T-helper 1 cell treated with Interleukin-12 subunit alpha and Interleukin-12 subunit beta and Interleukin-4 antibody, amounts not matched to agents 30 μg/mL and 1 μg/mL, for 36 hours (primary cell): ENCODE results near the gene TYMS.

ENCODE experiments used
- H3K27ac Mint-ChIP-seq: one replicate; pipeline ENCODE4 v1.8.0; 2021; ENCODE audit warnings: mild to moderate bottlenecking, mixed read lengths
- H3K27me3 Mint-ChIP-seq: one replicate; pipeline ENCODE4 v1.8.0; 2021; ENCODE audit warnings: low read depth, mixed read lengths
- H3K36me3 Mint-ChIP-seq: one replicate; pipeline ENCODE4 v1.8.0; 2021; ENCODE audit warnings: low read depth, mixed read lengths
- H3K4me1 Mint-ChIP-seq: one replicate; pipeline ENCODE4 v1.8.0; 2021; ENCODE audit warnings: low read depth, mixed read lengths
- H3K4me3 Mint-ChIP-seq: one replicate; pipeline ENCODE4 v1.8.0; 2021; ENCODE audit warnings: mild to moderate bottlenecking, moderate library complexity, mixed read lengths
- H3K9me3 Mint-ChIP-seq: one replicate; pipeline ENCODE4 v1.8.0; 2021; ENCODE audit warnings: mixed read lengths

The TYMS gene

DNA sequence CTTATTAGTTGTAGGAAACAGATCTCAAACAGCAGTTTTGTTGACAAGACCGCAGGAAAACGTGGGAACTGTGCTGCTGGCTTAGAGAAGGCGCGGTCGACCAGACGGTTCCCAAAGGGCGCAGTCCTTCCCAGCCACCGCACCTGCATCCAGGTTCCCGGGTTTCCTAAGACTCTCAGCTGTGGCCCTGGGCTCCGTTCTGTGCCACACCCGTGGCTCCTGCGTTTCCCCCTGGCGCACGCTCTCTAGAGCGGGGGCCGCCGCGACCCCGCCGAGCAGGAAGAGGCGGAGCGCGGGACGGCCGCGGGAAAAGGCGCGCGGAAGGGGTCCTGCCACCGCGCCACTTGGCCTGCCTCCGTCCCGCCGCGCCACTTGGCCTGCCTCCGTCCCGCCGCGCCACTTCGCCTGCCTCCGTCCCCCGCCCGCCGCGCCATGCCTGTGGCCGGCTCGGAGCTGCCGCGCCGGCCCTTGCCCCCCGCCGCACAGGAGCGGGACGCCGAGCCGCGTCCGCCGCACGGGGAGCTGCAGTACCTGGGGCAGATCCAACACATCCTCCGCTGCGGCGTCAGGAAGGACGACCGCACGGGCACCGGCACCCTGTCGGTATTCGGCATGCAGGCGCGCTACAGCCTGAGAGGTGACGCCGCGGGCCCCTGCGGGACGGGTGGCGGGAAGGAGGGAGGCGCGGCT, at the start of gene TYMS:
Gene TYMS (plus strand): TSS at position 343 of the 690 bp plus-strand sequence. CDS start 90 bp downstream, at position 433.
- Mint-ChIP-seq H3K4me3 (peak within 1 kb of the TSS; percentile 93), H3K27me3 (no peaks in the 10 kb centered on the region), H3K9me3 (peaks cover 3% of the 10 kb centered on the region), H3K27ac (peak within 1 kb of the TSS; percentile 92), H3K36me3 (peaks cover 36% of the 10 kb centered on the region), H3K4me1 (peaks cover 32% of the 10 kb centered on the region)

DNA sequence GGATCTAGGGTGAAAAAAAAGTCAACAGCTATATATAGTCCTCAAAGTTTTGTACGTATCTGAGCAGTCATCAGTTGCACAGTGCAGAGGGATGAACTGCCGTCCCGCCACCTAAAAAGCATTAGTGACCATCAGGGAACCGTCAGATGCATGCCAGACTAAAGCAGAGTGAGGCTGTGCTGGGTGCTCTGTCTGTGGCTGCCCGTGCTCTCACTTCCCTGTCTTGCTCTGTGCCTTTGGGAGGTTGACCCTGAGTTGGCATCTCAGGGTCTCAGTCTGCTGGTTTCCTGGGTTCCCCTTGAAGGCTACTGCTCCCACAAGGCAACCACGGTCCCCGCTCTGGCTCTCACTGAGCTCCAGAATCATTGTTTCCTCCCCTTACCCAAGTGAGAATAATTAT, 49.5 kb upstream of the TYMS start:
- Mint-ChIP-seq H3K27ac (no peak overlapping the region), H3K9me3 (no peaks in the 10 kb centered on the region), H3K4me3 (no peak overlapping the region), H3K36me3 (no peaks in the 10 kb centered on the region), H3K27me3 (peaks cover 7% of the 10 kb centered on the region), H3K4me1 (no peaks in the 10 kb centered on the region)

DNA sequence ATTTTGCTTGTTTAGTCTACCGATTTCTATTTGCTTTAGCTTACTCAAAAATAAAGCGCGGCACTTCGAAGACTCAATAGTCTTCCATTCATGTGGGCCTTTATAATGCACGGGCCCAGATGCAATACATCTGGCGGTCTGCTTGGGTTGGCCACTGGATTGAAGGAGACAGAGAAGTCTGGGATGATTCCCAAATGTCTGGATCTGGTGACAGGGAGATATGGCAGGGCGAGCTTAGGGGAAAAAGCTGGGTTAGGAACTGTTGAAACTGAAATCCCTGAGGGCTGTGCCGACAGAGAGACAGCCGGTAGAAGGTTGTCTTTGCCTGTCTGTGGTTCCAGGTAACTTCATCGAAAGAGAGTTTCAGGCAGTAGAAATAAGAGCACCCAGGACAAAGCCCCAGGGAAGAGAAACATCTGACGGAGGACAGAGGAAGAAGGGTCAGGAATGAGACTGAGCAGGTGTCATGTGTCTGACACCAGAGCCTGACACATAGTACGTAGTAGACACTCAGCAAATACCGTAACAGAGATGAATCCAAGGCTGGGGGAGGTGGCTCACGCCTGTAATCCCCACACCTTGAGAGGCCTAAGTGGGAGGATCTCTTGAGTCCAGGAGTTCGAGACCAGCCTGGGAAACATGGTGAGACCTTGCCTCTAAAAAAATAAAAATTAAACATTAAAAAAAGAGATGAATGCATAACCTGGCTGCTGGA, 47.1 kb upstream of the TYMS start:
- Mint-ChIP-seq H3K4me1 (no peaks in the 10 kb centered on the region), H3K27me3 (peaks cover 7% of the 10 kb centered on the region), H3K9me3 (no peaks in the 10 kb centered on the region), H3K27ac (no peak overlapping the region), H3K36me3 (no peaks in the 10 kb centered on the region), H3K4me3 (no peak overlapping the region)

DNA sequence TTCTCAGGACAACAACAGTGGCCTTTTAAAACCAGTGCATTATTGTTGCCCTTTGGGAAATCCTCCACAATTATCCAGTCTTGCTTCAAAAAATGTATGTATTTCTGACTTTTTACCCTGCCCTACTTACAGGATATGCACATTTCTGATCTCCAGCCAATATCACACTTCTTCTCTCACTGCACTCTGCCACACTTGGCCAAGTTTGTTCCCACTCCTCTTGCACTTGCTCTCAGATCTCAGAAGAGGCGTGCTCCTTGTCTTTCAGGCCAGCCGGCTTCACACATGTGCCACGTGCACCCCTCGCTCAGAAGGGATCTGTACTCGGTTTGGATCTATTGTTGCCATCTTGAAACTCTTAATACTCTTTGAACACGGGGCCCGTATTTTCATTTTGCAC, 45.3 kb upstream of the TYMS start:
- H3K36me3 Mint-ChIP-seq, result no peaks in the 10 kb centered on the region
- no peak overlapping the region for H3K27ac Mint-ChIP-seq
- H3K4me3 Mint-ChIP-seq, result no peak overlapping the region
- H3K27me3 Mint-ChIP-seq, result peaks cover 3% of the 10 kb centered on the region
- no peaks in the 10 kb centered on the region for H3K4me1 Mint-ChIP-seq
- no peaks in the 10 kb centered on the region for H3K9me3 Mint-ChIP-seq

DNA sequence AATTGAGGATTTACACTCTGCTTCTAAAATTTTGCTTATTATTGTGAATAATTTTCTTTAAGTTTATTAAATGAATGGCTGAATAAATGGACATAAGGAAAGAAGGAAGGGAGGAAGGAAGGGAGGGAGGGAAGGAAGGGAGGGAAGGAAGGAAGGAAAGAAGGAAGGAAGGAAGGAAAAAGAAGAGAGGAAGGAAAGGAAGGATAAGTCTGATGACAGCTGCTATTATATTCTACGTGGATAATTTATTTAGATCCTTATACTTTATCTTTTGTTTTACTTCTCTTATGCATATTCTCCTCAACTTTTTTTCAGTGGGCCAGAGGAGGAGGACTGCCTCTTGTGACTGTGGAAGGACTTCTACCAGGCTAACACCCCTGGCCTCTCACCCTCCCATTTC, 43.3 kb upstream of the TYMS start:
- Mint-ChIP-seq H3K27me3 (peaks cover 9% of the 10 kb centered on the region), H3K27ac (no peak overlapping the region), H3K4me3 (no peak overlapping the region), H3K36me3 (no peaks in the 10 kb centered on the region), H3K9me3 (no peaks in the 10 kb centered on the region), H3K4me1 (no peaks in the 10 kb centered on the region)

DNA sequence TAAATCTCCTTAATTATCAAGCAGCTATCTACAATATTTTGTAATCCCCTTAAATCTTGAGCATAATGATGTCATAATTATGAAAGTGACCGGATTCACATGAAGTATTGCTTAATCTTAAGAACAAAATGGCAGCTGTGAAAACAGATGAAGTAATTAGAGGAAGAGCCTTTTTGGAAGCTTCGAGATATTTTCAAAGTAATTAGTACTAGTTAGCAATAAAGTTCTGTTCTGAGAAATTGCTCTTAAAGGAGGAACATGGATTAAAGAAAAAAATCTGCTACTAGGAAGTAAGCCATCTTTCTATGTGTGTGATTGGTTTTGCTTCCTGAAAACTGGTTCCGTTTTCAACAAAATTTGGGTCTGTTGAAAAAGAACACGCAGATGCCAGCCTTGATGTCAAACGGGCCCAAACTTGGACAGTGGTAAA, 42.3 kb upstream of the TYMS start:
- no peaks in the 10 kb centered on the region for H3K36me3 Mint-ChIP-seq
- peaks cover 10% of the 10 kb centered on the region for H3K27me3 Mint-ChIP-seq
- H3K9me3 Mint-ChIP-seq, result no peaks in the 10 kb centered on the region
- H3K4me1 Mint-ChIP-seq, result no peaks in the 10 kb centered on the region
- no peak overlapping the region for H3K27ac Mint-ChIP-seq
- no peak overlapping the region for H3K4me3 Mint-ChIP-seq

DNA sequence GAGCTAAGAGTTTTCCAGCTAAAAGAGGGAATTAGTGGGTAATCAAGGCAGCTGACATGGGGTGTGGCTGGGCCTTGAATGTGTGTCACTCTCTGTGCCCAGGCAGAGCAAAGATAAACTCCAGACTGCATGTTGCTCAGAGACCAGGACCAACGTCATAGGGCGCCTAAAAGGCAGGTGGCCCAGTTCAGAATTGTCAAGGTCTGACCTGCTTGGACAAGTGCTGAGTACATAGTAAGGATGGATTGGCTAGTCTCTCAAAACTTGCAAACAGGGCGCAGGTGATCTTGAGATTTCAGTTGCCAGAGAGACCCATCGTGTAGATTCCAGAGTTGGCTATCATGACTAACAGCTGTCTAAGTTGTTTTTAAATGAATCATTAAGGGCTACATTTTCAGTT, 41.7 kb upstream of the TYMS start:
- H3K27me3 Mint-ChIP-seq, result peaks cover 7% of the 10 kb centered on the region
- H3K4me1 Mint-ChIP-seq, result no peaks in the 10 kb centered on the region
- no peak overlapping the region for H3K27ac Mint-ChIP-seq
- no peaks in the 10 kb centered on the region for H3K9me3 Mint-ChIP-seq
- H3K4me3 Mint-ChIP-seq, result no peak overlapping the region
- no peaks in the 10 kb centered on the region for H3K36me3 Mint-ChIP-seq

DNA sequence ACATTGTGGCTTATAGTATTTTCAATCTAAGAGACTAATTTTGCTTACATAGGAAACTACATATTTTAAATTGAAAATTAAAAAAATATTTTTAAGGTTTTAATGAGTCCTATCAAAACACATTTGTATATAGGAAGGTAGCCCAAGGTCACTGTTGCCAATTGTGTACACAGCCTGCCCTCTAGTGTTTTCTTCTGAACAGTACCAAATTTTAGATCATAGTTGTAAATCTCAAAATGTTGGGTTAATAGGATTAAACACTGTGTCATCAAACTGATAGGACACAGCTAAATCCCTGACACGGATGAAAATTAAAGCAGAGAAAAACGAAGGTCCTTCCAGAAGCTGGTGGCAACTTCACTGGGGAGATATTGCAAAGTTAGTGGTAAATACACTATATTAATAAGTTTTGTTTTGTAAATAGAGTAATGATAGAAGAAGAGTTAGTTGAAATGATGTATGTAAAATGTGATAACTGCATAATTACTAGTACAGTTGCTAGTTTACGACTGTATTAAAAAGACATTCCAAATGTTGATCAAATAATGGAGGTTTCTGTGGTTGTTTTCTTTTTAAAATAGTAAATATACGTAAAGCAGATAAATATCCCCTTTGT, 41.0 kb upstream of the TYMS start:
- H3K27ac Mint-ChIP-seq, result no peak overlapping the region
- H3K4me3 Mint-ChIP-seq, result no peak overlapping the region
- H3K4me1 Mint-ChIP-seq, result no peaks in the 10 kb centered on the region
- H3K27me3 Mint-ChIP-seq, result peaks cover 7% of the 10 kb centered on the region
- H3K36me3 Mint-ChIP-seq, result no peaks in the 10 kb centered on the region
- no peaks in the 10 kb centered on the region for H3K9me3 Mint-ChIP-seq

DNA sequence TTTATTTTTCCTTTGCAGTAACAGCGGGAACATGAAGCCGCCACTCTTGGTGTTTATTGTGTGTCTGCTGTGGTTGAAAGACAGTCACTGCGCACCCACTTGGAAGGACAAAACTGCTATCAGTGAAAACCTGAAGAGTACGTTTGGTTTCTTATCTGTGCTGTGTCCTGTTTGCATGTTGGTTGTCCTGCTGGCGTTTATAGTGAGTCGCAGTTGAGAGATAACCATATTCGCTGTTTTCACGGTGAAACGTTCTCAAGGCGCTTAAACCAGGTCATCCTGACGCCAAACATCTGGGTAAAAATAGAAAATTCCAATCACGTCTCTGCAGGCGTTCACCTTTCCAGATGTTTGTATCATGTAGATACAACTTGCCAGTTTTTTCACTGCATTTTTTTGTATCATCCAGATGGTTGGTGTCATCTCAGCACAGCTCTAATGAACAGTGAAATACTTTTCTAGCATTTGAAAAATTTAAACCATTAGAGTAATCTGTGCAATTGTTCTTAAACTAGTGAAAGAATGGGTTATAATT, 39.4 kb upstream of the TYMS start:
- H3K9me3 Mint-ChIP-seq, result no peaks in the 10 kb centered on the region
- no peaks in the 10 kb centered on the region for H3K36me3 Mint-ChIP-seq
- H3K4me3 Mint-ChIP-seq, result no peak overlapping the region
- no peaks in the 10 kb centered on the region for H3K4me1 Mint-ChIP-seq
- H3K27me3 Mint-ChIP-seq, result peaks cover 13% of the 10 kb centered on the region
- no peak overlapping the region for H3K27ac Mint-ChIP-seq

DNA sequence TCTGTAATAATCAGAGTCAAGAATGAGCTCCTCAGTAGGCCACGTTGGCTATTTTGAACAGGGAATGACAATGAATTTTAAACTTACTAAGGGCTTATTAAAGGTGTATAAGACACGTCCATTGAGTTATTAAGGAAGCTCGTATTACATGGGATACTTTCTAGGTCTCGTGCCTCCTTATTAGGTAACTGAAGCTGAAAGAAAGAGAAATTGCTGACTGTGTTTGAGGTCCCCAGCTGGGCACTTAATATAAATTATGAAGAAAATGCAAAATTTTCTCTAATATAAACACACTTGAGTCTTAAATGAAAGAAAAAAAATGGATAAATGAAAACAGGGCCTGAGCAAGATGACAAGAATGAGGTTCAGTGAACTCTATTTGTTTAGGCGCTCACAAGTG, 38.8 kb upstream of the TYMS start:
- Mint-ChIP-seq H3K27ac (no peak overlapping the region), H3K4me1 (no peaks in the 10 kb centered on the region), H3K36me3 (no peaks in the 10 kb centered on the region), H3K27me3 (peaks cover 13% of the 10 kb centered on the region), H3K4me3 (no peak overlapping the region), H3K9me3 (no peaks in the 10 kb centered on the region)

DNA sequence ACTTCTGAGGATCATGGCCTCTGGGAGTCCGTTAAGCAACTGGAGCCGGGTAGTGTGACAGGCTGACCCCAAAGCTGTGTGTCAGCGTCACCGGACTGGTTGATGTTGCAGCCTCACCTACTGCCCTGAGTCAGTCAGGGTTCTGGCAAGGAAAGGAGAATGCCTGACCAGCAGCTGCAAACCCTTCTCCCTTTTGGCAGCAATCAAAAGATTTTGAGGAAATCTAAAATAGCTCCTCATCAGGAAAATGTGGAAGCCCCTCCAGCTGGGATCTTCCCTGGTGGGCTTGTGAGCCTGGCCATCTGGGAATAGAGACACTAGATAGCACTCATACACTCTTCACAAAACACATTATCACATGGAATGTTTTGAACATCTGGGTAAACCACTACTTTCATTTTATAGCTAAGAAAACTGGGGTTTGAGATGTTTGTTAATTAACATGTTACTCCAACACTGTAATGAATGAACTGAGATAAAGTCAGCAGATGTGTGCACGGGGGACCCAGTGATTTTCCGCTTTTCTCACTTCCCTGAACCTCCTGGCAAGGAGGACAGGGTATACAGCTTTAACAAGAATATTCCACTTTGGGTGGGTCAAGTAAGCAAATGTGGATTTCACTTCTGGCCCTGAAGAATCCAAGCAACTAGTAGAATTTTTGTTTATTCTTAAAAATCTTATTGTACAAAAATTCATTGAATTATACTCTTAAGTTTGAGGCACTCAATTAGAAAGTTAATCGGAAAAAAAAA, 36.0 kb upstream of the TYMS start:
- H3K4me3 Mint-ChIP-seq, result no peak overlapping the region
- no peak overlapping the region for H3K27ac Mint-ChIP-seq
- no peaks in the 10 kb centered on the region for H3K9me3 Mint-ChIP-seq
- H3K36me3 Mint-ChIP-seq, result no peaks in the 10 kb centered on the region
- peaks cover 28% of the 10 kb centered on the region for H3K27me3 Mint-ChIP-seq
- H3K4me1 Mint-ChIP-seq, result no peaks in the 10 kb centered on the region

DNA sequence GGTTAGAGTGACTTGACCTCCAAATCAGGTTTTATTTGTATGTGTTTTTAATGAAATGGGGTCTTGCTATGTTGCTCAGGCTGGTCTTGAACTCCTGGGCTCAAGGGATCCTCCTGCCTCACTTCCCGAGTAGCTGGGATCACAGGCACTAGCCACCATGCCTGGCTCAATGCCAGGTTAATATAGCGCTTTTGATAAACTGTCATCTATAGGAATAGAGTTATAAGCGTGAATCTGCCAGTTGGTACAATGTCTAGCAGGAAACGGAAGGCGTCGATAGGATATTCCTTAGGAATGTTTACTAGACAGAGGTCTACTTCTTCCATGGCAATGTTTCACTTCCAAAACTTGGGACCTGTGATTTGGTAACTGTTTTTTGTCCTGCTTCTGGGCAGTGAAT, 35.2 kb upstream of the TYMS start:
- H3K9me3 Mint-ChIP-seq, result no peaks in the 10 kb centered on the region
- H3K27ac Mint-ChIP-seq, result no peak overlapping the region
- peaks cover 32% of the 10 kb centered on the region for H3K27me3 Mint-ChIP-seq
- no peak overlapping the region for H3K4me3 Mint-ChIP-seq
- H3K4me1 Mint-ChIP-seq, result no peaks in the 10 kb centered on the region
- no peaks in the 10 kb centered on the region for H3K36me3 Mint-ChIP-seq

DNA sequence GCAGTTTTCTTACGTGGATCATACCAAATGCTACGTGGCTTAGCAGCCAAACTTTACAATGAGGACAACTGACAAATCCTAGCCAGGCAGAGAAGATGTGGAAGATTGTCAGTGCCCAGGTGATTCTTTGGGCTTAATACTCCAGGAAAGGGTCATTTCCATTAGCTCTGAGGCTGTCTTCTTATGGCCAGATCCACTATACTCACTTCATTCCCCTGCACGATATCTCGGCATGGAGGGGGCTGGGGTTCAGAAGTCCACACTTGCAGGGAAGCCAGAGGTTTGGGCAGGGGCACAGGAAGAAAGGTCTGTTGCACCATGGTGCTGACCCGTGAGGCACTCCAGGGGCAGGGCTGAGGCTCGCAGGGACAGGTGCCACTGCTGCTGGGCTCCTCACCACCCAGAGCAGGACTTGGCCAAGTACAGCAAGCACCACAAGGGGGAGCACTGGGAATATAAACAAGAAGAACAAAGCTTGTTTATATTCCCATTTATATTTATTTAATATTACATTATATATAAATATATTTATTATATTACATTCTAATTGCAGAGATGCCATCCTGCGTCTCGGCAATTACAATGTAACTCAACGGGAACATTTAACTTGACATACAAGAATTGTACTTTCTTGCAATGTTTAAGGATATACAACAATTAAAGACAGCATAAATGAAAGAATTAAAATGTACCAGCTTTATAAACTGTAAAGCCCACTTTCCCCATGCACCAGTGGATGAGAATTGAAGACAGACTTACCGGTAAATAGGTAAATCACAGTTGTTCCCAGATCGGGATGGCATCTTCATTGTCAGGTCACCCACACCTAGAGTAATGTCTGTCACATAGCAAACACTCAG, 33.5 kb upstream of the TYMS start:
- H3K36me3 Mint-ChIP-seq, result no peaks in the 10 kb centered on the region
- no peak overlapping the region for H3K4me3 Mint-ChIP-seq
- H3K4me1 Mint-ChIP-seq, result no peaks in the 10 kb centered on the region
- H3K27ac Mint-ChIP-seq, result no peak overlapping the region
- H3K27me3 Mint-ChIP-seq, result peaks cover 28% of the 10 kb centered on the region
- no peaks in the 10 kb centered on the region for H3K9me3 Mint-ChIP-seq

DNA sequence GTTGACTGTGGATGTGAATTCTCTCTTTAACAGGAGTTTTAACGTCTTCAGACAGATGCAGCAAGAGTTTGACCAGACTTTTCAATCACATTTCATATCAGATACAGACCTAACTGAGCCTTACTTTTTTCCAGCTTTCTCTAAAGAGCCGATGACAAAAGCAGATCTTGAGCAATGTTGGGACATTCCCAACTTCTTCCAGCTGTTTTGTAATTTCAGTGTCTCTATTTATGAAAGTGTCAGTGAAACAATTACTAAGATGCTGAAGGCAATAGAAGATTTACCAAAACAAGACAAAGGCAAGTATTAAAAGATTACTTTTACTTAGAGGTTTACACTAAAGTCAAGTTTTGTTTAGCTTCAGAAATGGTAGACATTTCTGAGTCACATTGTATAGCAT, 30.2 kb upstream of the TYMS start:
- no peak overlapping the region for H3K4me3 Mint-ChIP-seq
- H3K27ac Mint-ChIP-seq, result no peak overlapping the region
- no peaks in the 10 kb centered on the region for H3K4me1 Mint-ChIP-seq
- H3K27me3 Mint-ChIP-seq, result peaks cover 31% of the 10 kb centered on the region
- no peaks in the 10 kb centered on the region for H3K36me3 Mint-ChIP-seq
- H3K9me3 Mint-ChIP-seq, result no peaks in the 10 kb centered on the region
